Activated CD4-positive, CD25-positive, alpha-beta regulatory T cell (primary cell): ENCODE measurements around the gene SLC38A9.

Source experiments
- DNase-seq, 4 experiments: peaks; one replicate each; lab custom pipeline; 2025; lab: John Stamatoyannopoulos, UW

SLC38A9 gene

DNA sequence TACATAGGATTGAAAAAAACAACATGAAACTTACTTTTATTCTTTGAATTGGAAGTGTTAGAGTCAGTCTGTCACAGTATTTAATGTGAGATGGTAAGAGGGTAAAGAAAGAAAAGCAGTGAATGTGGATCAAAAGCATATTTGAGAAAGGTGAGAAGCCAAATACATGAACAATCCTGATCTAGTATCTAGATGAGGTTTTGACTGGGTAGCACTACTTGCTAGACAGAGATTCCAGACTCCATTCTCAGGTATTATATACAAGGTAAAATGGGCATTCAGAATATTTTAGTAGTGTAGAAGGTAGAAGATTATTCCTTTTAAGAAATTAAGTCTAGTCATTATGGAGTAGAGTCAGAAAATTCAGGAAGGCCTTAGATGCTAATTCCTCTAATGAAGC is 62.2 kb downstream of the SLC38A9 start:
- no peak for DNase-seq

DNA sequence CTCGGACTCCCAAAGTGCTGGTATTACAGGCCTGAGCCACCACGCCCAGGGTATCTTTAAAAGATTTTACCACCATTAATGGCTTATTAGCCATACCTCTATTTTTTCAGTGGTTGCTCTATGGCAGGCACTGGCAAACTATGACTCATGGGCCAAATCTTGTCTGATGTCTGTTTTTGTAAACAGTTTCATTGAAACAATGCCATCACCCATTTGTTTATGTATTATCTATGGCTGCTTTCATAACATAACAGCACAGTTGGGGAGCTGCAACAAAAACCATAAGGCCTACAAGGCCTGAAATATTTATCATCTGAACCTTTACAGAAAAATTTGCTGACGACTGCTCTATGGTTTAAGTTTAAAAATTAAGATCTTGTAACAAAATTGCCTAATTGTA is 66.8 kb downstream of the SLC38A9 start:
- DNase-seq: no peak

DNA sequence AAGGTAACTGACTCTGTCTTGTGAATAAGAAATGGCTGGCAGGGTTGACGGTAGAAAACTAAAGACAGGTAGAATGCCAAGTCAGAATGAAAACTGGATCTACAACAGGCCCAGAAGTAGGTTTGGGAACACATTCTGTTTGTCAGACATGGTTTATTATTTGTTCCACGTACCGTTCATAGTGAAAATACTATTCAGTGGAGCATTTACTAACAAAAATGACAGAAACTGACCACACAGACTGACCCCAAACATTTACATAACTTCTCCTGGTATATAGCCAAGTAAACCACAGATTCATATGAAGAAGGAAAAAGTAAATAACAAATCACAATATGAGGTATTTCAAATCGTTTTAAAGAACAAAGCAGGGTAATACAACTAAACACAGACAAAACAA is 73.7 kb downstream of the SLC38A9 start:
- no peak for DNase-seq

DNA sequence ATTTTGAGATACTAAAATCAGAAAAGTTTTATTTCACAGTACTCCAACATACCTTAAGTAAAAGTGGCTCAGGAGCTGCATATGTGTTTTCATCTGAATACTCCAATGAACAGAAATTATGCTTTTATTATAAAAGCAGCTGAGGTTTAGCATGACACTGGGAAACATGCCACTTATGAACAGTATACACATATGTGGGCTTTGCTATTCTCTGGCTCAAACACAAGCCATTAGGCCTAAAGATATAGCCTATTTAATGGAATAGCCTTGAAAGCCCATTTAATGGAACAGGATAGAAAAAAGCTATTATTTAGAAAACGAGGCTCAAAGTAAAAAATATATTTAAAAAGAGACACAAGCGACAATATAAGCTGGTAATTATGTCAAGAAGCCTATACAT is 74.1 kb downstream of the SLC38A9 start:
- no peak for DNase-seq

DNA sequence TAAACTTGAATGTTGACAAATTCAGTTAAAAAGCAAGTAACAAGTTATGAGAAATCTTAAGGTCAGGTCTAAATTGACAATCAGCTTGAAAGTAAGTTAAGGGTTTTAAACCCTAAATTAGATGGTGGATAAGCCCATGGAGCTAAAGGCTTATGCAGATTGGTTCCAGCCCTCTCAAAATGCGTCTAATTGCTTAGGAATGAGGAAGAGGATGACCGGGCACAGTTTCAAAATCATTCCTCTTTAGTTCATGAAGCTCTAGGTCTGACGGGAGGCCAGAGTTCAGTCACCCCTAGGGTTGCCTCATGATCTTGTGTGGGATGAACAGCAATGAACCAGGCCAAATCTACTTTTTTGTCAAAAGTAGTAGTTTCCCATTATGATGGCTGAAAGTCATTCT is 75.4 kb downstream of the SLC38A9 start:
- no peak for DNase-seq

DNA sequence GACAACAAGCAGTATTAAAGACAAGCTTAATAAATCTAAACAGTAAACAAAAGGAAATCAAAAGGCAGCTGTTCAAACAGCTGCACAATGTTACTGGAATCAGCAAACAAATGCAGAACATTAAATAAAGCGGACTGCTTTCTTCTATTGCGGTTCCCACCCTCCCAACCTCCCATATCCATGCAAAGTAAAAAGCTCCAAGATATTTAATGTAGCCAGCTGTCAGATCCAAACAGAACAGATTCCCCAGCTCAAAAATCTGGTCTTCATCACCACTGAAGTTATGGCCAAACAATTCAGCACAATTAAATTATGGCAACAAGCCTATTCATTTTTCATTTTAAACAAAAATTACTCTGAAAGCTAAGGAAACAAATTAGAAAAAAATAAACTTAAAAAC is 75.9 kb downstream of the SLC38A9 start:
- no peak for DNase-seq

DNA sequence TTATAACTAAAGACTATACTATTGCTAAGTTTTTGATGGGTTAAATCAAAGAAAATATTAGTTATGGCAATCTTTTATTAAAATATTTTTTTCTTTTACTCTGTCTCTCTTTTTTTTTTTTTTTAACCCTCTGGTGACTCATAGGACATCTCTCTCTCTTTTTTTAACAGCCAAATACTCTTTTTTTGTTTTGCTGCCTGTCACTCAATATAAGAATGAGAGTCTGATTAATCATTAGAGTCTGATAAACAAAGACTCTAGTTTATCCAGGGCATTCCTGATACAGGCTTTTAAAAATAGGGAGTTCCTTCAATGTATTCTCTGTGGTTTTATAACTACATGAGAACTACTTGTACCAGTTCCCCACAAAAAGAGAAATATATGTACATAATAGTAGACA is 77.3 kb downstream of the SLC38A9 start:
- no peak for DNase-seq

DNA sequence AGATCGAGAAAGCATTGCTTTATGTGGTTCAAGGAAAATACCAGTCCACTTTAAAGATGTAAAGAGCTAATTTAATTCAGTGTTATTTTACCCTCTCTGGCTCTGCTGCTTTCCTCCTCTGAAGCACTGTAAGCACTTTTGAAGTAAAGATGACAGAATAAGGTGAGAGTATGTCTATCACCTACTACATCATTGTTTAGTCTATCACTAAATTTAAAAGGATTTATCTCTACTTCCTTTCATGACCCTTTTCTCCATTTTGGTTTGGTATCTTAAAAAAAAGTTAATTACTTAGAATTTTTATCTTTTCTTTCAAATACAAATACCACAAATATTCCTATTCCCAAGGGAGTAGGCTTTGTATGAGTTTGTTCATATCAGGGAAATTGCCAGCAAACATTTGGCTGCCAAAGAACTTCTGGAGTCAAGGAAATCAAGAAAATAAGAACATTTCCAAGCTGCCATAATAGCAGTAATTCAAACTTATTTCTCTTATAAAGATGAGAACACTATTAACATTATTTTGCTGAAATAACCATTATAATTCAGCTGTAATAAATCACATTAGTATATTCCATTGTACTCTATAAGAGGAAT is 77.8 kb downstream of the SLC38A9 start:
- DNase-seq: no peak

DNA sequence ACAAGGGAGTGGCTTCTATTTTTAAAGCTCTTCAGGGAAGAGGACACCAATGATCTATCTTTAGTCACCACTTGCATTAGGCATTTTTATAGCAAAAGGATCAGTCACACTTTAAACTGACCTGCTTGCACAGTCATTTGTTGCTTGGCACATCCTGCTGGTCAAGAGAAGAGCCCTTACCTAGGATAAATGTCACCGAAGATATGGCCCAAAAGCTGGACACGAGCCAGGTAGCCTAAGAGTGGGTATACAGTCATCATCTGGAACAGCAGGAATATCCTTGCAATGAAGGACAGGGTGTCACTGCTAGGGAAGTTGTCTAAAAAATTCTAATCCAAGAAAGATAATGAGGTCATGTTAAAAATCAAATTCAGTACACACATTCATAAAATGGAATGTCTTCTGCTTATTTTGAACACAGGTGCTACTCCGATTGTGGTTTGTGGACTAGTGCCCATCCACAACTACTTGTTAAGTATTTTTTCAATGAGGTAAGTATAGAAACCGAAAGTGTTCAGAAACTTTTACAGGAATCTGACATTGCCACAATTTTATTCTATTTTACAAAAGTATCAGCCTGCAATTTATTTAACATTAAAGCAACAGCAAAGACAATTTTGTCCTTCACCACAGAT is 78.4 kb downstream of the SLC38A9 start:
- no peak for DNase-seq

DNA sequence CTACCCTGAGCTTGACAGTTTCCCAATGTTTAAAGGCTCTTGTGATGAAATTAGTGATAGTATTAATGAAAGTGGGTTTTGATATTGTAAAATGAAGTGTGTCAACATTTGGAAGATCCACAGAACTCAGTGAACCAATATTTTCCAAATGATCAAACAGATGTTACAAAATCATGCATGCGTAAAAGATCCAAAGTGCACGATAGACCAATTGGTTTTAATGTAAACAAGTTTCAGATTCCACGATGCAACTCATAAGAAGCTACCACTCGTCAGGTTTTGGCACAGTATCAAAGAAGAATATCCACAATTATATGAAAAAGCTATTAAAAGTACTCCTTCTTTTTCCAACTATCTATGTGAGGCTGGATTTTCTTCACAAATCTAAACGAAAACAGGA is 82.3 kb downstream of the SLC38A9 start:
- DNase-seq: no peak

DNA sequence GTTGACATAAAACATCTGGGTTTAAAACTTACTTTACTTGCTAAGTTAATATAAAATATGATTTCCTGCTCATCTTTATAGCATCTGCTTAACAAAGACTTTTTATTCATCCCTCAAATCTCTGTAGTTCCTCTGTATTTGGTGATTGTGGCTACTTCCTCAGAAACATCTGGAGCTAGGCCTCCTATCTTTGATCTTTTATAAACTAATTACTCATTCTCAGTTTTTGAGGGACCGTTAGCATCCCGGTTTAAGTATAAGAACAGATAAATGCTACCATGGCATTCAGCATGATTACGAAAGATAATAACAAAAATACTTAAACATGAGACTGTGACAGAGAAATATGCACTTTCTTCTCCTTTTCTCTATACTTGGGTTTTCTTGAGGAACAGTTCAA is 85.3 kb downstream of the SLC38A9 start:
- no peak for DNase-seq

DNA sequence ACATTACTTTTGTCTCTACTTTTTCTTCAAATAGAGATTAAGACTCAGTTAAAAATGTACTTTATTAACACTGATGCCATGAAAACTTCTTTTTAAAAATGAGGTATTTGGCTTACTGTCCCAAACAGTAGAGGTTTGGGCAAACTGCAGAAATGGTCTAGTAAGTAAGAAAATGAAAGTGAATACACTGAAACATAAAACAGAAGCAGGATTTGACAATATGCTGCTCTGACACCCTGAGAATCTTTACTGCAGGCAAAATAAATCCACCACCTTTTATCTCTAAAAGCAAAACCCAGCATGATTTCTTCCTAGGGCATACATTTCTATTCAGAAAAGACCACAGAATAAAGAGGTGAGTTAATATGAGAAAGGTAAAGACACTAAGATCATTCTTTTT is 86.2 kb downstream of the SLC38A9 start:
- no peak for DNase-seq

DNA sequence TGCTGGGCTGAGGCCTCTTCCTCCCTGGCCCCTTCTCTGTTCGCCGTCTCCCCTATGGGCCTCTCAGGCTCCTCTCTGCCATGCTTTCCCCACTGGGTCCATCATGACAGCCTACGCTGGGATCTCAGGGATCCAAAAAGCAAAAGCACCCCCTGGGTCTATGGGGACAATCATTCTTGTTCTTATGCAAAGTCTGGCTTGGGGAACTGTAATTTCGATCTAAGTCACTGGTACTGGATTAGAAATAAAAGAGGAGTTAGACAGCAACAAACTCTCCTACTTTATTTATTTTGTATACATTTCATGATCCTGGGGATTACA is 86.6 kb downstream of the SLC38A9 start:
- no peak for DNase-seq

DNA sequence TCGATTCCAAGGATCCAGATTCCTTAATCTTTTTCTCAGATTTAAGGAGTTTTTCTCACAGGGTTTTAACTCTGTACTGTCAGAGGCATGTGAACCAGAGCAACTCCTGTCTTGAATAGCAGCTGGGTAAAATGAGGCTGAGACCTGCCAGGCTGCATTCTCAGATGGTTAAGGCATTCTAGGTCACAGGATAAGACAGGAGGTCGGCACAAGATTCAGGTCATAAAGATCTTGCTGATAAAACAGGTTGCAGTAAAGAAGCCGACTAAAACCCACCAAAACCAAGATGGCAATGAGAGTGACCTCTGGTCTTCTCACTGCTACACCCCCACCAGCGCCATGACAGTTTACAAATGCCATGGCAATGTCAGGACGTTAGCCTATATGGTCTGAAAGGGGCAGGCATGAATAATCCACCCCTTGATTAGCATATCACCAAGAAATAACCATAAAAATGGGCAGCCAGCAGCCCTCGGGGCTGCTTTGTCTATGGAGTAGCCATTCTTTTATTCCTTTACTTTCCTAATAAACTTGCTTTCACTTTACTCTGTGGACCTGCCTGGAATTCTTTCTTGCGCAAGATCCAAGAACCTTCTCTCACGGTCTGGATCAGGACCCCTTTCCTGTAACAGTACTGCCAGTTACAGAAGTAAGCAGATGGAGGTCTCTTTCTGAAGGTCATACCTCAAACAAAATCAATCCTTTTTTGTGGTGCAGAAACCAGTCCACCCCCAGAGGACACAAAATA is 87.1 kb downstream of the SLC38A9 start:
- no peak for DNase-seq

DNA sequence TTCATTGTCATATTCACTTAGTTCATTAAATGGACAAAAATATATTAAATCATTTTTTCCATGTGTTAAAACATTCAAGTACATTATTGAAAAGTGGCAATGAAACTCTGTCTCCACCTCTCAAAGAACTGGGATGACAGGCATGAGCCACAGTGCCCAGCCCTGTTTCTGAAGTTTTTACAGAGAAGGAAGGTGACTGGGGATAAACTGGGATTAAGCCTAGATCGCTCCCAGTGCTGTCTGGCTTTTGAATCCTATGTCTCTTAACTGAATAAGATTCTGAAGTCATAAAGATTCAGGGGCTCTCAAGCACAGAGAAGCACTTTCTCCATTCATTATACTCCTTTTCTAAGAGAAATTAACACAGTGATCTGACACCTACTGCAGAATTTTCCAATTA is 88.3 kb downstream of the SLC38A9 start:
- no peak for DNase-seq

DNA sequence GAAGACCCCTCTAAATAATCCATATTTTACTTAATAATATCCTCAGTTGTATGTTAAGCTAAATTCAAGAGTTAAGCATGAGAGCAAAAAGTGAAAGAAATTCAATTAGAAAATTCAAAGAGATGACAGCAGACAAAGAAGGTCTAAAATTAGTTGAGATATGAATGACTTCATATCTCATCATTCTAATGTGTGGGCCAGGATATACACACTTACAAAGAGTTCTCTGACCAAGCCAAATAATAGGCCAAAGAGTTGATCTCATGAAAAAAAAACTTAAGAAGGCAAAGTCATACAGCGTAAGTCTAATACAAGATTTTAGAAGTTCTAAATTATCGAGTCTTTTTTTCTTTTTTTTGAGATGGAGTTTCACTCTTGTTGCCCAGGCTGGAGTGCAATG is 89.7 kb downstream of the SLC38A9 start:
- DNase-seq: no peak

DNA sequence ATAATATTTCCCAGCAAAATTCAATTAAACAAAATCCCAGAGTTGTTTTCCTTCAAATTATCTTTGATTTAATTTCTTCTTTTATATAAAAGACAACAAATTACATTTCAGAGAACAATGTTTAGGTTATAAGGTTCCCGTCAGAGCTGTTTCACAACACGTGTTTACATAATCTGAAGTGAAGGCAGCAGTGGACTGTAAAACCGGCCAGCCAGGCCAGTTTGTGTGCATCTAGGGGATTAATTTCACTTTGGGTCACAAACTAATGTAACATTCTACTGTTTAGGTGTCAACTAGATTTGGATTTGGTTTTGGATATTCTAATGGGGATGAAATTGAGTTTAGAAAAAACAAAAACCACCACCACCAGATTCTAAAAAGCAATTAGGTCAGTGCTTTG is 90.9 kb downstream of the SLC38A9 start:
- no peak for DNase-seq

DNA sequence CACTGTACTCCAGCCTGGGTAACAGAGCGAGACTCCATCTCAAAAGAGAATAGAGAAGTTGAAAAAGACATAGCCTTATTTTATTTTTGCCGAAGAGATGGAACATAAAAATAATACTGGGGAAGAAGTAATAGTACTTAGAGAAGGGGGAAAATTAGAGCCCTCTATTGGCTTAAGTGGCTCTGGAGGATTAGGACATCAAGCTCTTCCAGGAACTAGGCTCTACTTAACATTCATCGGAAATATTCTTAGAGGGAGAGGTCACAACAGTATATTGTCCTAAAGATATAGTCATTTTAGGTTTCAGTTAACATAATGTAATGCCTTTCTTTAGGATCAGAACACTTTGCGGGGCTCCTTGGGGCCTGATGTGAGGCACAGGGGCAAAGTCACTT is 91.4 kb downstream of the SLC38A9 start:
- DNase-seq: no peak

DNA sequence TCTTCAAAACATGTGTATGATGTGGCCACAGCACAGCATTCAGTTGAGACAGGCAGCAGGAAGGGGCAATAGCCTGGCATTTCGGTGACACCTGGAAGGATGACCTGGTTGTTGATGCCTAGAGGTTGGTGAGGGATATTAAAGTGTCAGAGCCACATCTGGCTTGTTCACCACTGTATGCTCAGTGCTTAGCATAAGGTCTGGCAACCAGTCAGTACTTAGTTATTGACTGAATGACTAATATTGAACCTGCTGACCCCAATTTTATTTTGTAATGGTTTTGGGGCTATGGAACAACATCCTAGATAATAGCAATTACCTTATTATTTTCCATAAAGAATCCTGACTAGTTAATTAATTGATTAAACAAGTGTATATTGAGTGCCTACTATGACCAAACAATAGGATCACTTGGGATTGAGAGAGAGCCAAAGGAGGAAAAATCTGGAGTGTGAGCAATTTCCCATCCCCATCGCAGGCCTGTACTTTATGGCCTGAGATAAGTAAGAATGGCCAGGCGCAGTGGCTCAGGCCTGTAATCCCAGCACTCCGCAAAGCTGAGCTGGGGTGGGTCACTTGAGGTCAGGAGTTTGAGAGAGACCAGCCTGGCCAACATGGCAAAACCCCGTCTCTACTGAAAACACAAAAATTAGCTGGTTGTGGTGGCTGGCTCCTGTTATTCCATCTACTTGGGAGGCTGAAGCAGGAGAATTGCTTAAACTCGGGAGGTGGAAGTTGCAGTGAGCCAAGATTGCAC is 91.9 kb downstream of the SLC38A9 start:
- DNase-seq: no peak

DNA sequence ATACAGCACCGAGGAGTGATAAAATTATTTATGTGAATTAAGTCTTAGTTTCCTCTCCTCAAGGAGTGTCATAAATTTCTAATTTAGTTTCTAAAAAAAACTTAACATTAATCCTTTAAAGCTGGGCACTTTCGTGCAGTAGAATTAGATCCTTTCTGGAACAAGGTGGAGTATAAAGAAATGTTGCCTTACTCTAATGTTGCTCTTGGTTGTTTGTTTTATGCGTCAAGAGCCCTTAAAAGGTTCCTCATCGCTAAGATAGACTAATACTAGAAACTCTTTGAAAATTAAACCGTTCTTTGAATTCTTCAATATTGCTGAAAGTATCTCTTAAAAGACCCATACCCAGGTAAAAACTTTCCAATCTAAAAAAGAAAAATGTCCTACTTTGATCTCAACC is 93.8 kb downstream of the SLC38A9 start:
- DNase-seq: no peak

DNA sequence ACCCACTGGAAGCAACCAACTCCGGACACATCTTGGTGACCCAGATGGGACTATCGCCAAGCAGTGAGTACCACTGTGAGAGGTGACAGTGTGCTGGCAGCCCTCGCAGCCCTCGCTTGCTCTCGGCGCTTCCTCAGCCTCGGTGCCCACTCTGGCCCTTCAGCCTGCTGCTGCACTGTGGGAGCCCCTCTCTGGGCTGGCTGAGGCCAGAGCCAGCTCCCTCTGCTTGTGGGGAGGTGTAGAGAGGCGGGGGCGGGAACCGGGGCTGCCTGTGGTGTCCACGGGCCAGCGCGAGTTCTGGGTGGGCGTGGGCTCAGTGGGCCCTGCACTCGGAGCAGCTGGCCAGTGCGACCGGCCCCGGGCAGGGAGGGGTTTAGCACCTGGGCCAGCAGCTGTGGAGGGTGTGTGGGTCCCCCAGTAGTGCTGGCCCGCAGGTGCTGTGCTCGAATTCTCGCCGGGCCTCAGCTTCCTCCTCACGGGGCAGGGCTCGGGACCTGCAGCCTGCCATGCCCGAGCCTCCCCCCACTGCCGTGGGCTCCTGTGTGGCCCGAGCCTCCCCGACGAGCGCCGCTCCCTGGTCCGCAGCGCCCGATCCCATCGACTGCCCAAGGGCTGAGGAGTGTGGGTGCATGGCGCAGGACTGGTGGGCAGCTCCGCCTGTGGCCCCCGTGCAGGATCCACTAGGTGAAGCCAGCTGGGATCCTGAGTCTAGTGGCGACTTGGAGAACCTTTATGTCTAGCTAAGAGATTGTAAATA is 98.8 kb downstream of the SLC38A9 start:
- no peak for DNase-seq

DNA sequence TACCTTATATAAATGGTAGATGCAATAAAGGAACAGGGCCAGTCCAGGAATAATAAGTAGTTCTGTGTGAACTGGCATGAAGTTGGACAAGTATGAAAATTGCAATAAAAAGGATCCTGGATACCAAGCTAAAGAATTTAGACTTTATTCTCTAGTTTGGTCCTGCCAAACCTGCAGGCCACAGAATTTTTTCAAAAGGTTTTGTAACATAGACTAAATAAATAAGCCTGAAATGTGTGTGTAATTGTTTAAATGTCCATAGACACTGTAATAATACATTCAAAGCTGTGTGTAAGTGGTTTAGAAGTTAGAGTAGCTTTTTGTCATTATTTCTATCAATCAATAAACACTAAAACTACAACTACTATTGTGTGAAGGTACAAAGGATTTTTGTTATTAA is 101.6 kb downstream of the SLC38A9 start:
- DNase-seq: no peak
